22Rv1 (cell line): ENCODE results near the gene PLCB1.

Experiments
- H3K27ac ChIP-seq: fragments of 450-650 bp; 2 replicates; pipeline ENCODE4 v1.5.1; 2017
- ZFX ChIP-seq: fragments of 450-650 bp; IDR thresholded peaks from 2 replicates; pipeline ENCODE4 v1.6.1; 2017; ENCODE audit warnings: antibody characterized with exemption, borderline replicate concordance
- TF ChIP-seq, protein P1 (sequence below): fragments of 450-650 bp; IDR thresholded peaks from 2 replicates; pipeline ENCODE4 v1.5.1; 2017; ENCODE audit warnings: mild to moderate bottlenecking

PLCB1 gene

GRCh38 chr20:8657664-8658063 is 525.6 kb downstream of the PLCB1 start:
- no peak overlapping the region for H3K27ac ChIP-seq
- TF ChIP-seq, protein P1, sequence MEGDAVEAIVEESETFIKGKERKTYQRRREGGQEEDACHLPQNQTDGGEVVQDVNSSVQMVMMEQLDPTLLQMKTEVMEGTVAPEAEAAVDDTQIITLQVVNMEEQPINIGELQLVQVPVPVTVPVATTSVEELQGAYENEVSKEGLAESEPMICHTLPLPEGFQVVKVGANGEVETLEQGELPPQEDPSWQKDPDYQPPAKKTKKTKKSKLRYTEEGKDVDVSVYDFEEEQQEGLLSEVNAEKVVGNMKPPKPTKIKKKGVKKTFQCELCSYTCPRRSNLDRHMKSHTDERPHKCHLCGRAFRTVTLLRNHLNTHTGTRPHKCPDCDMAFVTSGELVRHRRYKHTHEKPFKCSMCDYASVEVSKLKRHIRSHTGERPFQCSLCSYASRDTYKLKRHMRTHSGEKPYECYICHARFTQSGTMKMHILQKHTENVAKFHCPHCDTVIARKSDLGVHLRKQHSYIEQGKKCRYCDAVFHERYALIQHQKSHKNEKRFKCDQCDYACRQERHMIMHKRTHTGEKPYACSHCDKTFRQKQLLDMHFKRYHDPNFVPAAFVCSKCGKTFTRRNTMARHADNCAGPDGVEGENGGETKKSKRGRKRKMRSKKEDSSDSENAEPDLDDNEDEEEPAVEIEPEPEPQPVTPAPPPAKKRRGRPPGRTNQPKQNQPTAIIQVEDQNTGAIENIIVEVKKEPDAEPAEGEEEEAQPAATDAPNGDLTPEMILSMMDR, result no peak

DNA sequence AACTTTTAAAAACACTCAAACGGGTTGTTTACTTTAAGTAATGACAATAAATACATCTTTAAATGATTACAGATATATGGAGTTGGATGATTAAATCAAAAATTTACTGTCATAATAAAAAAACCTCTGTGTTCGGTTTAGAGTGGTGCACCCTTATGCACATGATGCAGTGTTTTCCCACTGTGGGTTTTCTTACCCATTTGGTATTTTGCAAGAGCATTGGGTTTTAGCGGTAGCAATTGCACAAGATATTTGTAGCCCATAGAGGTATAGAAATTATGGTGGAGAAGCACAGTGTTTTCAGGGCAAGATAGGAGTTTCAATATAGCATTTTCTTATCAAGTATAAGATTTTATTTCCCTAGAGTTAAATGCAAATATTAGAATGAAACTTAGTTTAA is 526.0 kb downstream of the PLCB1 start:
- TF ChIP-seq, protein P1, result no peak
- no peak for TF ChIP-seq ZFX

DNA sequence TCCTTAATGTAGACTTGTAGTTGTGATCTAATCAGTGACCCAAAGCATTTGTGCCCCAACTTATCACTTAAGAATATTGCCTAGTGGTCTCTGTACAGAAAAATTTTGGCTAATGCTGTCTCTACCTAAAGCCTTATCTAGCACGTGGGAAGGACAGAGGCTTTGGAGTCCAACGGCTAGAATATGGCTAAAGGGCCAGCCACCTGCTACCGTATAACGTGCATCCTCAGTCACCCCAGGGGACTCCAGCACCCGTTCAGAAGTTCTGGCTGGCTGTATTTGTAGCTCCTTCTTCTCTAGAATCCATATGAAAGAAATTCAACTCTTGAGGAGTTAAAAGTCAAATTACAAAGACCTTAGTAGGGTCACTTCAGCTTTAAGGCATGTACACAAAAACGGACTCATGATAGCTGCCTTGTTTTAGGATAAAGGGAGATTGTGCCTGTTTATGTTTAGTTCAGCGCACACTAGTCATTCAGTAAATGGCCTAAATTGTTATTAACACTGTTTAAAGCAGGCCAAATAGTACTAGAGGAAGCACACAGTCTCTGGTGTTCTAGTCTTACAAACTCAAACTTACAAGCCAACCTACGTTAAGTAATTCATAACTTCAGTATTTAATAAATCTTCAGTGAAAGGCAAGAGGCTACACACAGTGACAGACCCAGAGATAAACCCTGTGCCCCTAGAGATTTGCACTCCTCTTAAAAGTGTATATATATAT is 529.3 kb downstream of the PLCB1 start:
- TF ChIP-seq, protein P1, result no peak
- no peak for TF ChIP-seq ZFX

More for the DNA sequence above, 526.0 kb downstream of the PLCB1 start:
- no peak overlapping the region for H3K27ac ChIP-seq

DNA sequence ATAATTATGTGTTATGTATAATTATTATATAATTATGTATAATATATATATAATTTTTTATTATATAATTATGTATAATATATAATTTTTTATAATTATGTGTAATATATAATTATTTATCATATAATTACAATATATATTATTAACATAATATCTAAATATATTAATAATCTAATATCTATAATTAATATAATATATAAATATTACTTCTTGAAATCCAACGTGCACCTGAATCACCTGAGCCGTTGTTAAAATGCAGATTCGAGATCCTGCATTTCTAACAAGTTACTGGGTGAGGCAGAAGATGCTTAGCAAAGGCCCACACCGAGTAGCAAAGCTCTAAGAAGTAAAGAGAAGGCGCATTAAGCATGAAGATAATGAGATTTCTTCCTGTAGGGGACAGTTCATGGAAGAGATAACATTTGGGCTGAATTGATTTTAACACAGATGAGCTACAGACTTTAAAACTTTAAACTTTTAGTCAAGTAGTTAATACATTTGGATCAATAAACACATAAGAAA is 530.4 kb downstream of the PLCB1 start:
- TF ChIP-seq ZFX, result no peak
- TF ChIP-seq, protein P1, result no peak
- H3K27ac ChIP-seq, result no peak overlapping the region

More for the DNA sequence above, 529.3 kb downstream of the PLCB1 start:
- H3K27ac ChIP-seq, result no peak overlapping the region

DNA sequence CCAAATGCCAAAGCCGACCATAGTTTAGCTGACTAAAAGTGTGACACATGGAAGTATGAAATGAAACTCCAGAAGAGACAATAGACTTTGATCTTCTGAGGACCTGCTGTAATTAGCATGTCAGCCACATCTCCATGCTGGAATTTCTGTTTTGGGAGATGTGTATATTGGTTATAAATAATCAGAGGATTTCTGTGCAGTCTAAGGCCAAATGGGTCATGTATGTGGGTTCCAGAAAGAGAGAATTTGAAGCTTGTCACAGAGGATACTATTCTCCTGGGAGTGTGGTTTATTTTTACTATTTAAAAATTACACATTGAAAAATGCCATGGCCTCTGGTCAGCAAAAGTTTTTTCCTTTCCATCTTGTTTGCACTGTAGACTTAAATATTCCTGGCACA is 531.4 kb downstream of the PLCB1 start:
- no peak overlapping the region for H3K27ac ChIP-seq
- TF ChIP-seq, protein P1, result no peak
- TF ChIP-seq ZFX, result no peak

- TF ChIP-seq, protein P1, result no peak; the same call in 1 of the 2 replicates
- TF ChIP-seq ZFX, result no peak
- H3K27ac ChIP-seq, result no peak overlapping the region
Observed at GRCh38 chr20:8664778-8665177, 532.7 kb downstream of the PLCB1 start.

GRCh38 chr20:8667306-8667705 is 535.2 kb downstream of the PLCB1 start:
- no peak overlapping the region for H3K27ac ChIP-seq
- no peak for TF ChIP-seq ZFX
- TF ChIP-seq, protein P1, result no peak
